ENCODE measurements around the gene ABR. TPM values are rescaled to one million over a fixed set of nuclear protein-coding genes. Genes with fewer than 3 reads are reported as not detected.

ABR gene
- total and polyA plus RNA-seq, 12 donors, result 5.3 to 152 (median 105) TPM

GRCh38 chr17:1206026-1206777, 26.4 kb upstream of the ABR start:
- peak overlapping the region in 2 of 5 donors; percentile 16 to 50 for H3K27ac ChIP-seq
- intact Hi-C loops (cut with DNase I), result no loop called here
- peaks cover 3 to 4% of the 10 kb centered on the region in 2 donors for H3K4me1 ChIP-seq (replicated peaks in 1 of 2)
- no peak overlapping the region for H3K4me3 ChIP-seq
- TF ChIP-seq, protein P1, sequence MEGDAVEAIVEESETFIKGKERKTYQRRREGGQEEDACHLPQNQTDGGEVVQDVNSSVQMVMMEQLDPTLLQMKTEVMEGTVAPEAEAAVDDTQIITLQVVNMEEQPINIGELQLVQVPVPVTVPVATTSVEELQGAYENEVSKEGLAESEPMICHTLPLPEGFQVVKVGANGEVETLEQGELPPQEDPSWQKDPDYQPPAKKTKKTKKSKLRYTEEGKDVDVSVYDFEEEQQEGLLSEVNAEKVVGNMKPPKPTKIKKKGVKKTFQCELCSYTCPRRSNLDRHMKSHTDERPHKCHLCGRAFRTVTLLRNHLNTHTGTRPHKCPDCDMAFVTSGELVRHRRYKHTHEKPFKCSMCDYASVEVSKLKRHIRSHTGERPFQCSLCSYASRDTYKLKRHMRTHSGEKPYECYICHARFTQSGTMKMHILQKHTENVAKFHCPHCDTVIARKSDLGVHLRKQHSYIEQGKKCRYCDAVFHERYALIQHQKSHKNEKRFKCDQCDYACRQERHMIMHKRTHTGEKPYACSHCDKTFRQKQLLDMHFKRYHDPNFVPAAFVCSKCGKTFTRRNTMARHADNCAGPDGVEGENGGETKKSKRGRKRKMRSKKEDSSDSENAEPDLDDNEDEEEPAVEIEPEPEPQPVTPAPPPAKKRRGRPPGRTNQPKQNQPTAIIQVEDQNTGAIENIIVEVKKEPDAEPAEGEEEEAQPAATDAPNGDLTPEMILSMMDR (IDR thresholded peaks at IDR 0.05), result no peak
- H3K36me3 ChIP-seq (replicated peaks in 1 of 2), result no peaks in the 10 kb centered on the region
- no peaks in the 10 kb centered on the region for H3K27me3 ChIP-seq
- no peaks in the 10 kb centered on the region for H3K9me3 ChIP-seq (replicated peaks in 1 of 3)
- peak in 2 of 7 donors; percentile 45 to 54 for DNase-seq
- WGBS, 4 donors, result 66 to 78% (median 72%) methylated on average over 12 of the region's 12 CpGs

- Histone ChIP-seq H3K4me3 (peak overlapping the region in 2 of 4 donors; percentile 27 to 74), H3K27me3 (no peaks in the 10 kb centered on the region), H3K36me3 (replicated peaks in 1 of 2) (no peaks in the 10 kb centered on the region), H3K27ac (peak overlapping the region in 2 of 5 donors; percentile 48 to 88), H3K9me3 (replicated peaks in 1 of 3) (no peaks in the 10 kb centered on the region), H3K4me1 (replicated peaks in 1 of 2) (peaks cover 3 to 4% of the 10 kb centered on the region in 2 donors)
- intact Hi-C loops (cut with DNase I), result no loop called here
- WGBS, 4 donors, result 52 to 100% (median 61%) methylated on average over 3 to 19 of the region's 19 CpGs
- peak in 1 of 7 donors; percentile 29 for DNase-seq
- TF ChIP-seq POLR2A (IDR thresholded peaks at IDR 0.05), result no peak
- TF ChIP-seq, protein P1 (IDR thresholded peaks at IDR 0.05), result no peak
Measured at GRCh38 chr17:1203967-1204291, 24.1 kb upstream of the ABR start.

- Histone ChIP-seq H3K36me3 (replicated peaks in 1 of 2) (no peaks in the 10 kb centered on the region), H3K4me1 (replicated peaks in 1 of 2) (peaks cover 4 to 5% of the 10 kb centered on the region in 2 donors), H3K9me3 (replicated peaks in 1 of 3) (no peaks in the 10 kb centered on the region), H3K27ac (peak overlapping the region in 3 of 5 donors; percentile 48 to 88 (median 49)), H3K27me3 (no peaks in the 10 kb centered on the region), H3K4me3 (peak overlapping the region in 2 of 4 donors; percentile 27 to 74)
- intact Hi-C loops (cut with DNase I), result no loop called here
- TF ChIP-seq POLR2A (IDR thresholded peaks at IDR 0.05), result no peak
- TF ChIP-seq, protein P1 (IDR thresholded peaks at IDR 0.05), result no peak
- DNase-seq, result peak; percentile 76 to 83 (median 80)
- WGBS, 4 donors, result 6 to 70% (median 27%) methylated on average over 5 to 87 of the region's 91 CpGs
Measured at GRCh38 chr17:1203111-1203966, 23.6 kb upstream of the ABR start.

DNA sequence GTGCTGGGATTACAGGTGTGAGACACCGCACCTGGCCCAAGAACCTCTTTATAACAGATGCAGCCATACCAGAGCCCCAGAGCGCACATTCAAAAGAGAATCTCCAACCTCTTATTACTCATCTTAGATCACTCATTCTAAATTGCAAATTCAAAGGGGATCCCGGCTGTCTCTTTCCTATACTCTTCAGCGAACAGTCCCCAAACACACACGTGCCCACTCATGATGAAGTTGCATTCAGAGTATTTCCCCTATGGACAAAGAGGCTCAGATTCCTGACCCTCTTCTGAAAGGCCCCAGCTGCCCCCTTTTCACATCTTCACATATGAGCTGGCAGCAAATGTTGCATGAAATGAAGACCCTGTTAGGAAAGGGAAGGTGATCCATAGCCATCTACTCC, 22.5 kb upstream of the ABR start:
- intact Hi-C loops (cut with DNase I), result no loop called here
- no peak for DNase-seq
- Histone ChIP-seq H3K27me3 (no peaks in the 10 kb centered on the region), H3K9me3 (replicated peaks in 1 of 3) (no peaks in the 10 kb centered on the region), H3K27ac (no peak overlapping the region), H3K4me3 (no peak overlapping the region), H3K36me3 (replicated peaks in 1 of 2) (no peaks in the 10 kb centered on the region), H3K4me1 (replicated peaks in 1 of 2) (peaks cover 4 to 8% of the 10 kb centered on the region in 2 donors)
- no peak for TF ChIP-seq POLR2A (IDR thresholded peaks at IDR 0.05)
- TF ChIP-seq, protein P1 (IDR thresholded peaks at IDR 0.05), result no peak
- WGBS, 4 donors, result 92 to 95% (median 94%) methylated on average over 3 to 5 of the region's 5 CpGs

All from adrenal gland (tissue), 12 donors.